ENCODE results near the gene VPS4A. TPM values are rescaled to one million over a fixed set of nuclear protein-coding genes. Genes with fewer than 3 reads are reported as not detected.
"Not testable (repeated sequence)": the region's sequence is repeated elsewhere in the genome, so short reads cannot be mapped to it uniquely, and the experiment has no call there.

VPS4A gene
- total RNA-seq, 1 donor from 2014 or later = 28.6 TPM

DNA sequence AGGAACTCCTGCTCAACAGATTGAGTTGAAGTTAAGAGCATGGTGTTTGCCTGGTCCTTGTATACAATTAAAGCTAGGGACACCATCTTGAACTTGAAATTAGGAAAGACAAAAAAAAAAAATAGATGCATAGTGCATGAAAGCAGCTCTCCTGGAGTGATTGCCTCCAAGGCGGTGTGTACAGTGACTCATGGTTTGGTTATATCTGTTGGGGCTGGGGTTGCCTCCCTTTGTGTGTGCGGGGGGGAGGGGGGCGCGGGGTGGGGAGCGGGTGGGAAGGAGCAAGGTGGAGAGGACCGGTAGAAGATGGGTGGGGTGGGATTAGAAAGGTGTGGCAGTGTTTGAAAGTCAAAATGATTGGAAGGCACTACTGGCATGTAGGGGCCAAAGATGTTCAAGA, 37.1 kb downstream of the VPS4A start:
- no peak for ATAC-seq (ENCODE audit: poor library complexity)
- DNase-seq = no peak
- intact Hi-C loops (cut with DNase I) = no loop called here

DNA sequence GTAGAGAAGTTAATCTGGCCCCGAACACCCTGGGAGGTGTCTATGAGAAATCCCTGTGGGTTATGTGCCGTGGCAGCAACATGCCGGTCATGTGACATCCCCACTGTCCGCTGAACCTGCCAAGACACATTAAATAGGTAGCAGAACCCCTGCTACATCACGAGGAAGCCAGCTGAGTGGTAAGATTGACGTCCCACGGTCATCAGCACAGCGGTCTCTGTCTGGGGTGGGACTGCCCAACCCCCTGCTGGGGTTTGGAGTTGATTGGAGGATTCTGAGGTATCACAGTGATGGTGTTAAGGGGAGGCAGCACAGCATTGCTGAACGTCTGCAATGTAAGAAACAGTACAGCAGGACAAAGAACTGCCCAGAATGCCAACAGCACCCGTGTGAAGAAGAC, 38.4 kb downstream of the VPS4A start:
- DNase-seq (no peak), ATAC-seq (ENCODE audit: poor library complexity) (no peak)
- intact Hi-C loops (cut with DNase I) = no loop called here

DNA sequence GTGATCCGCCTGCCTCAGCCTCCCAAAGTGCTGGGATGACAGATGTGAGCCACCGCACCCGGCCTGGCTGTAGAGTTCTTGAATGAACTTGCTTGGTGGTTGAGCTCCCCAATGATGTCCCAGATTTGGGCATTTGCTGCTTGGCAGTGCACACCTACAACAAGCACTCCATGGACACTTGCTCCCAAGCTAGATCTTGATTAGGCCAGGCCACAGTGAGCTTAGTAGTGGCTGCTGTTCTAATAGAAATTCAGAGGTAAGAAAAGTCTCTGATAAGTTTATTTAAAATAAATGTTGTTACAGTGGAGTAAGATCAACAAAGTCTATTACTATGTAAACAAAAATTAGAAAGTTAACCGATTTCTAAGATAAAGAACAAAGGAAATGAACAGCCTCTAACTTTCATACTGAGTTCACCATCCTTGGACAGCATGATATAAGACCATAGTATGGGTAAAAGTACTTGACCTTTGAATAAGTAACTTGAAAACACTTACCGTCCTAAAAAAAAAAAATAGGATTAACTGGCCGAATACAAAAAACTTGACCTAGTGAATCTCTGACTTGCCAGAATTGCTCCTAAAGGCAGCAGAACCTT, 39.5 kb downstream of the VPS4A start:
- intact Hi-C loops (cut with DNase I) = no loop called here
- ATAC-seq (ENCODE audit: poor library complexity) = no peak
- no peak for DNase-seq

DNA sequence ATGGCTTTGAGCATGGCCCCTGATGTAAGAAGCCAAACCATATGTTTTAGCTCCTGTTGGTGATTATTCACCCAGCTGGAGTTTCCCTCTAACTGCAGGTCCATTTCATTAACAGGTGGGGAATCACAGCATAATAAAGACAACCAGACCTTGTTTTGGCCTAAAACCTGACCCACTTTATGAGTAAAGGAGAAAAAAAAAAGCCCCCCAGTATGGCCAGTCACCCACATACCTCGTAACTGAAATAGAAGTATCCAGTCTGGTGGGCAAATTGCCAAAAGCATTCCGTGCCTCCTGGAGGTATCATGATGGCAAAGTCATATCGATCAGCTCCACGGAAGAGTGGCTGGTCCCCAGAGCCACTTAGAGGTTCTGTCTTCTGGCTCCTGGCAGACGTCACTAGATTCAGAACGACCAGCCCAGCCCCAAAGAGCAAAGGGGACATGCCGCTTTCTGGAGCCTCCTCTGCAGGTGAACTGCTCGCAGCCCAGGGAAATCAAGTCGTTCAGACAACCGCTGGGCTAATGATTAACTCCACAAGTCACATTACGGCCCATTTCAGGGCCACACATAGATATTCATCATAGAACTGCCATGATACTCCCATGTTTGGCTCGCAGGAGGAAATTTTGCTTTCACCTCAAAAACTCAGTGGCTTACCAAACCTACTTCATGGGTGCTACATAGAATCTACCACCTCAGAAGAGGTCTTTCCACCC, 40.3 kb downstream of the VPS4A start, which contains the start of gene TMED6:
TMED6 (minus strand) TSS at position 478 of the 719 bp plus-strand sequence; CDS start at position 445, 33 bp downstream.
- ATAC-seq (ENCODE audit: poor library complexity) = no peak
- no peak for DNase-seq
- intact Hi-C loops (cut with DNase I) = no loop called here

DNA sequence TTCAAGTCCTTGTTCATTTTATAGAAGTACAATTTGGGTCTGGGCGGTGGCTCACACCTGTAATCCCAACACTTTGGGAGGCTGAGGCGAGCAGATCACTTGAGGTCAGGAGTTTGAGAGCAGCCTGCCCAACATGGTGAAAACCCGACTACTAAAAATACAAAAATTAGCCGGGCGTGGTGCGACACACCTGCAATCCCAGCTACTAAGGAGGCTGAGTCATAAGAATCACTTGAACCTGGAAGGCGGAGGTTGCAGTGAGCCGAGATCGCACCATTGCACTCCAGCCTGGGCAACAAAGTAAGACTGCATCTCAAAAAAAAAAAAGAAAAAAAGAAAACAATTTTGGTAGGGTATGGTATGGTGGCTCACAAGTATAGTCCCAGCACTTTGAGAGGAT, 48.9 kb downstream of the VPS4A start:
- DNase-seq; ATAC-seq (ENCODE audit: poor library complexity); intact Hi-C loops (cut with DNase I): not testable (repeated sequence)

DNA sequence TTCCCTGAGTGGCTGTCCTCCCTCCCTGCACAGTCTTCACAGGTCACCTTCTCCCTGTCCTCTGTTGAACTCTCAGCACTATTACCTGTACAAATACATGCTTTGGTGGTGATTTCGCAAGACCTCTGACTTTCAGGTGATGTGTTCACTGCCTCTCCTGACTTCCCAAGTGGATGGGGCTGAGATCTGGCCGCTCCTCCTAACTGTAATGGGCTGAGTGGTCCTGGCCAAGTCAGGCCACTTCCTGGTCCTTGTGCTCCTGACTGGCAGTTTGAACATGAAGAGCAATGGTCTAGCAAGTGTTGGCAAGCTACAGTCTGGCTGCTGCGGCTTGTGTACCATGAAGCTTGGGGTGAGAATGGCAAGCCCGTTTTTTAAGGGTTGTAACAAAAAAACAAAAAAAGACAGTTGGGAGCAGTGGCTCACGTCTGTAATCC, 52.1 kb downstream of the VPS4A start:
- ATAC-seq (ENCODE audit: poor library complexity) (peak; percentile 31), DNase-seq (no peak)
- intact Hi-C loops (cut with DNase I) = no loop called here

DNA sequence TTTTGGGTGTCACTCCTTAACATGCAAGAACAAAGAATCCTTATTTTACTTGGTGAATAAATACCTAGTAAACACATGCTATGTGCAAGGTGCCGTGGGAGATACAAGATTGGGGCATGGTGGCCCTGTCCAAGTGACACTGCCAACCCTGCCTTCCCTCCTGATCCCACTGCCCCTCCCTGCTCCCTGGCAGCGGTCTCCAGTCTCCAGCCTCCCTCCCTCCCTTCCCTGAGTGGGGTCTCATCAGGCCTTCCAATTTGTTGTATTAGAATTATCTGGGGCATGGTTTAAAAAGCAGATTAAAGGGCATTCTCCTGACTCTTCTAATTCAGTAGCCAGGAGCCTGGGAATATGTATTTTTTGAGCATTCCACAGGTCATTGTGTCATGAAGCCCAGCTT, 52.9 kb downstream of the VPS4A start:
- intact Hi-C loops (cut with DNase I) = no loop called here
- no peak for ATAC-seq (ENCODE audit: poor library complexity)
- DNase-seq = no peak

DNA sequence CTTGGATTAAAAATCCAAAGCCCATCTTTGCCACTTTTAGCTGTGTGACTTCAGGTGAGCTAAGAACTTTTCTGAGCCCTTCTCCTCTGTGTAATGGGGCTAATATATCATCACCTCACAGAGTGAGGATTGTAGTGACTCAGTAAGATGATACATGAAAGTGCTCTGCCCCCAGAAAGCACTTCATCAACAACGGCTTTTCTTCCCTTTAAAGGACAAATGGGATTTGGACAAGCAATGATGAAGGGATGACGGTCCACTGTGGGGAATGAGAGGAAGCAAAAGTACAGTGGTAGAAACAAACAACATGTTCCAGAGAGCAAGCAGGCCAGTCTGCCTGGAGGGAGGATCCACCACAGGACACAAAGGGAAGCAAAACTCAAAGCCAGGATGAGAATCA, 54.8 kb downstream of the VPS4A start:
- ATAC-seq (ENCODE audit: poor library complexity) = no peak
- no peak for DNase-seq
- intact Hi-C loops (cut with DNase I) = no loop called here

DNA sequence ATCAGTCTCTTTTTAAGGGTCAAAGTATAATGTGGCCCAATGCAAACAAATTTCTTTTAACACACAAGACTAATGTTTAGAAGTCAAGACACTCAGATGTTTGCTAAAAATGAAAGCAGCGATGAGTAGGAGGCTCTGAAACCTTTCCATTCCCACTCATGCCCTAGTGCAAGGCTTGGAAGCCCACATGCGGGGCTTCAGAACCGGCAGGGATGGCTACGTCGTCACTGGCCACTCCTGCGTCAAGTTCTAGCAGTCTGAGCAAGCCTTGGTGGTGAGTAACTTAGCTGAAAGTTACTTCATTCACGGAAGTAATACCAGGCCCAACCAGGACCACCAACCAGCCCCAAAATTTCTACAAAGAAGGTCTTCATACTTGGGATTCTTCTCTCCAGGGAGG, 55.3 kb downstream of the VPS4A start:
- intact Hi-C loops (cut with DNase I) = no loop called here
- no peak for ATAC-seq (ENCODE audit: poor library complexity)
- DNase-seq = no peak

DNA sequence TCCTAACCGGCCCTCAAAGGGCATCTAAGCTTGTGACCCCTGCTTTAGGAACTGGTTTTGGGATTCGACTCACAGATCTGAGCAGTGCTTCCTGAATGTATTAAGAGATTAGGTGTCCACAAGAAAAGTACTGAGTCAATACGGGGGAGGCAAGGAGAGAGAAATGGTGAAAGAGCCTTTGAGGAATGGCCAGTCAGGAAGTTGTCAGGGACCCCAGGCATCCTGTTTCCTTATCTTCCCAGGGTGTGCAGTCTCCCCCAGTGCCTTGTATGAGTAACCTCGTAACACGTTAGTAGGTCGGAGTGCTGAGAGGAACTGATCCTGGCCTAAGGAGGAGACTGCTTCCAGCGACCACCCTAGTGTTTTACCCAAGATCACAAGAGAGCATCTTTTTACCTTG, 56.8 kb downstream of the VPS4A start:
- ATAC-seq (ENCODE audit: poor library complexity) = no peak
- intact Hi-C loops (cut with DNase I) = no loop called here
- no peak for DNase-seq

DNA sequence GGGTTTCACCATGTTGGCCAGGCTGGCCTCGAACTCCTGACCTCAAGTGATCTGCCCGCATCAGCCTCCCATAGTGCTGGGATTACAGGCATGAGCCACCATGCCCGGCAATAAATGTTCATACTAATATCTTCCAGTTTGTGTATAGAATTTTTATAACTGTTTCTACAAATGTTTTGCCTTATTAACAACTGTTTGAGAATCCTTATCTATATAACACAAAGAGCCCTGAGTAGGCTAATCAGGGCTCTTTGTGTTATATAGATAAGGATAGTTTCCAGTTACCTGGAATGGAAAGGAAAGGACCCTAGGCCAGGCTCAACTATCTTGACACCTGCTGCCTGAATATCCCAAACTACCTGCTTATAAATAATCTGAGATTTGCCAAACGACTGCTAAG, 57.7 kb downstream of the VPS4A start:
- no peak for DNase-seq
- ATAC-seq (ENCODE audit: poor library complexity) = no peak
- intact Hi-C loops (cut with DNase I) = no loop called here

DNA sequence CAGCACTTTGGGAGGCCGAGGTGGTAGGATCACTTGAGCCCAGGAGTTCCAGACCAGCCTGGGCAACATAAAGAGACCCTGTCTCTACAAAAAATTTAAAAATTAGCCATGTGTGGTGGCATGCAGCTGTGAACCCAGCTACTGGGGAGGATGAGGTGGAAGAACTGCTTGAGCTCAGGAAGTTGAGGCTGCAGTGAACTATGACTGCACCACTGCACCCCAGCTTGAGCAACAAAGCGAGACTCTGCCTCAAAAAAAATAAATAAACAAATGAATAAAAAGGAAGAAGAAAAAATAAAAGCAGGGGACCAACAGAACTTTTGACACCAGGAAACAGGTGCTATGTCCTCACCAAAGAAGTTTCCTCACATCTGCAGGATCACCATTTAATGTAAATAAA, 60.4 kb downstream of the VPS4A start:
- ATAC-seq (ENCODE audit: poor library complexity) (no peak), DNase-seq (no peak)

DNA sequence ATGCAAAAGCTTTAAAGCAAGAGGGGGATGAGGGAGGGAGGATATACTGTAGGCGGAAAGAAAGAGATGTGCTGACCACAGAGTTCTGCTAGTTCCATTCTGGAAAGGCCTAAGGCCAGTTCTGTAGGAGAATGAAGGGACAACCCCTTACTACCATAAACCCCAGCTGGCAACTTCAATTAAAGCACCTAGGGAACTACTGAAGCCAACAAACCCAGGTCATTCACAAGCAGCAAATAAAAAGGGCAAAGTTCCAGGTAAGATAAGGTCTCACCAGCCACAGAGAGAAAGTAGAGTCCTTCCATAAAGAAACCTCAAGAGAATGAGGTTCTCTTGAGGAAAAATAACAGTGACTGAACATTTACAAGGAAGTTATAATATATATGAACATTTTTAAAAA, 61.9 kb downstream of the VPS4A start:
- intact Hi-C loops (cut with DNase I) = no loop called here
- peak; percentile 29 for ATAC-seq (ENCODE audit: poor library complexity)
- no peak for DNase-seq

More for the DNA sequence above, 60.4 kb downstream of the VPS4A start:
- intact Hi-C loops (cut with DNase I) = no loop called here

Other genes with a start within 250 kb of the VPS4A start
- gene HAS3, start 205.7 kb upstream of the VPS4A start, total RNA-seq = 0.19 TPM
- gene CHTF8, start 178.8 kb upstream of the VPS4A start, total RNA-seq = 52.5 TPM
- 24.1 TPM for gene UTP4, start 178.7 kb upstream of the VPS4A start, total RNA-seq
- gene SNTB2, start 124.2 kb upstream of the VPS4A start, total RNA-seq = 12.3 TPM
- gene PDF, start 19.2 kb downstream of the VPS4A start, total RNA-seq = 5.6 TPM
- gene COG8, start 28.2 kb downstream of the VPS4A start, total RNA-seq = 22.0 TPM
- 7.3 TPM for gene NIP7, start 28.4 kb downstream of the VPS4A start, total RNA-seq
- not detected for gene TMED6, start 40.4 kb downstream of the VPS4A start, total RNA-seq
- 19.4 TPM for gene TERF2, start 74.7 kb downstream of the VPS4A start, total RNA-seq
- gene CYB5B, start 113.3 kb downstream of the VPS4A start, total RNA-seq = 55.4 TPM